GM19035 (cell line): ENCODE data around the gene HK2.
"Not testable (repeated sequence)": the region's sequence is repeated elsewhere in the genome, so short reads cannot be mapped to it uniquely, and the experiment has no call there.

ENCODE experiments used
- ATAC-seq: cut with Tn5 transposase; IDR thresholded peaks from one replicate; pipeline ENCODE4 v1.9.1; 2021; ENCODE audit not compliant: unreplicated experiment

HK2 gene

GRCh38 chr2:74893332-74893731, 59.4 kb downstream of the HK2 start:
- ATAC-seq, result no peak

- ATAC-seq, result no peak
These were observed 60.5 kb downstream of the HK2 start for GRCh38 chr2:74894272-74894981.

GRCh38 chr2:74895001-74895400, 61.1 kb downstream of the HK2 start:
- ATAC-seq, result no peak

GRCh38 chr2:74896232-74896631, 62.3 kb downstream of the HK2 start:
- no peak for ATAC-seq

- not testable (repeated sequence) for ATAC-seq
These were observed 66.3 kb downstream of the HK2 start for GRCh38 chr2:74900225-74900624.

GRCh38 chr2:74902281-74902860, 68.4 kb downstream of the HK2 start:
- ATAC-seq, result no peak

GRCh38 chr2:74906395-74906794, 72.5 kb downstream of the HK2 start:
- no peak for ATAC-seq

- not testable (repeated sequence) for ATAC-seq
These were observed 73.6 kb downstream of the HK2 start for GRCh38 chr2:74907560-74907959.

GRCh38 chr2:74908748-74909444, 75.0 kb downstream of the HK2 start:
- ATAC-seq, result no peak

GRCh38 chr2:74910245-74910644, 76.3 kb downstream of the HK2 start:
- ATAC-seq, result no peak

- no peak for ATAC-seq
These were observed 77.1 kb downstream of the HK2 start for GRCh38 chr2:74911061-74911460.

GRCh38 chr2:74915743-74916142, 81.8 kb downstream of the HK2 start:
- no peak for ATAC-seq

- ATAC-seq, result no peak
These were observed 82.5 kb downstream of the HK2 start for GRCh38 chr2:74916394-74916793.

GRCh38 chr2:74917702-74918619, 84.0 kb downstream of the HK2 start:
- no peak for ATAC-seq

GRCh38 chr2:74919827-74920226, 85.9 kb downstream of the HK2 start:
- peak; percentile 63 for ATAC-seq

- ATAC-seq, result no peak
These were observed 87.4 kb downstream of the HK2 start for GRCh38 chr2:74921236-74921736.

GRCh38 chr2:74922592-74923227, 88.8 kb downstream of the HK2 start:
- no peak for ATAC-seq

GRCh38 chr2:74924463-74925265, 90.7 kb downstream of the HK2 start:
- ATAC-seq, result no peak

GRCh38 chr2:74925361-74925786, 91.4 kb downstream of the HK2 start:
- ATAC-seq, result no peak

GRCh38 chr2:74927621-74928020, 93.7 kb downstream of the HK2 start:
- no peak for ATAC-seq
